ENCODE results near the gene FAM135A.

FAM135A gene

DNA sequence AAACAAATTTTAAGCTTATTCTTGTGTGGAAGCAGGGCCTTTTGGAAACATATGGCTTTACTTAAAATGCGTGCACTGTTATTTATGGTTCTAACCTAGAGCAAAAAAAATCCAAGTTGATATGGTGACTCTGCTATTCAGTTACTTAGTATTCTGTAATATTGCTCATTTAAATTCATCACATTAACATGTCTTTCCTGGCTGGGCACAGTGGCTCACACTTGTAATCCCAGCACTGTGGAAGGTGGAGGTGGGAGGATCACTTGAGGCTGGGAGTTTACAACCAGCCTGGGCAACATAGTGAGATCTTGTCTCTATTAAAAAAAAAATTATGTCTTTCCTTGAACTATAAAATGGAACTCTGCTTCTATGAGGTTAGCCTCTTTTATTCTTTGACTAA, 95.6 kb downstream of the FAM135A start:
- DNase-seq (ENCODE audit: low spot score), result no peak
- in situ Hi-C loops (cut with MboI; ENCODE audit: low sequenced_read_pairs, unreplicated experiment), result no loop called here
- TF ChIP-seq, protein P1, sequence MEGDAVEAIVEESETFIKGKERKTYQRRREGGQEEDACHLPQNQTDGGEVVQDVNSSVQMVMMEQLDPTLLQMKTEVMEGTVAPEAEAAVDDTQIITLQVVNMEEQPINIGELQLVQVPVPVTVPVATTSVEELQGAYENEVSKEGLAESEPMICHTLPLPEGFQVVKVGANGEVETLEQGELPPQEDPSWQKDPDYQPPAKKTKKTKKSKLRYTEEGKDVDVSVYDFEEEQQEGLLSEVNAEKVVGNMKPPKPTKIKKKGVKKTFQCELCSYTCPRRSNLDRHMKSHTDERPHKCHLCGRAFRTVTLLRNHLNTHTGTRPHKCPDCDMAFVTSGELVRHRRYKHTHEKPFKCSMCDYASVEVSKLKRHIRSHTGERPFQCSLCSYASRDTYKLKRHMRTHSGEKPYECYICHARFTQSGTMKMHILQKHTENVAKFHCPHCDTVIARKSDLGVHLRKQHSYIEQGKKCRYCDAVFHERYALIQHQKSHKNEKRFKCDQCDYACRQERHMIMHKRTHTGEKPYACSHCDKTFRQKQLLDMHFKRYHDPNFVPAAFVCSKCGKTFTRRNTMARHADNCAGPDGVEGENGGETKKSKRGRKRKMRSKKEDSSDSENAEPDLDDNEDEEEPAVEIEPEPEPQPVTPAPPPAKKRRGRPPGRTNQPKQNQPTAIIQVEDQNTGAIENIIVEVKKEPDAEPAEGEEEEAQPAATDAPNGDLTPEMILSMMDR (IDR thresholded peaks at IDR 0.05; ENCODE audit: borderline replicate concordance, control extremely low read depth, extremely low read depth, insufficient read depth, missing control alignments), result no peak

DNA sequence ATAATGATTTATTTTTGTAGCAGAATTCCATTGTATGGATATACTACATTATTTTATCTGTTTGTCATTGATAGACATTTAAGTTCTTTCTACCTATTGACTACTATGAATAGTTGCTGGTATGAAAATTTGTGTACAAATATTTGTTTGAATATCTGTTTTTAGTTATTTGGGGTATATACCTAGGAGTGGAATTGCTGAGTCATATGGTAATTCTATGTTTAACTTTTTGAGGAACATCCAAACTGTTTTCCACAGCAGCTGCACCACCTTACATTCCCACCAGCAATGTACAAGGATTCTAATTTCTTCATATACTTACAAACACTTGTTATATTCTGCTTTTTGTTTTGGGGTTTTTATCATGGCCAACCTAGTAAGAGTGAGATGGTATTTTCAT, 97.3 kb downstream of the FAM135A start:
- in situ Hi-C loops (cut with MboI; ENCODE audit: low sequenced_read_pairs, unreplicated experiment), result no loop called here
- TF ChIP-seq, protein P1 (IDR thresholded peaks at IDR 0.05; ENCODE audit: borderline replicate concordance, control extremely low read depth, extremely low read depth, insufficient read depth, missing control alignments), result no peak
- DNase-seq (ENCODE audit: low spot score), result no peak

DNA sequence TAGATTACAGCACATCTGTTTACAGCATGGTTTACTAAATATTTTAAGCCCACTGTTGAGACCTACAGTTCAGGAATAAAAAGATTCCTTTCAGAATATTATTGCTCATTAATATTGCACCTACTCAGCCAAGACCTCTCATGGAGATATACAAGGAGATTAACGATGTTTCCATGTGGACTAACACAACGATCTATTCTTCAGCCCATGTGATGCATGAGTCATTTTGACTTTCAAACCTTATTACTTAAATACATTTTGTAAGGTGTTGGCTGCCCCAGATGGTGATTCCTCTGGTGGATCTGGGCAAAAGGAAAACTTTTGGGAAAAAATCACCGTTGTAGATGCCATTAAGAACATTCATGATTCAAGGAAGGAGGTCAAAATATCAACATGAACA, 105.4 kb downstream of the FAM135A start:
- in situ Hi-C loops (cut with MboI; ENCODE audit: low sequenced_read_pairs, unreplicated experiment), result no loop called here
- TF ChIP-seq, protein P1 (IDR thresholded peaks at IDR 0.05; ENCODE audit: borderline replicate concordance, control extremely low read depth, extremely low read depth, insufficient read depth, missing control alignments), result no peak
- DNase-seq (ENCODE audit: low spot score), result no peak

DNA sequence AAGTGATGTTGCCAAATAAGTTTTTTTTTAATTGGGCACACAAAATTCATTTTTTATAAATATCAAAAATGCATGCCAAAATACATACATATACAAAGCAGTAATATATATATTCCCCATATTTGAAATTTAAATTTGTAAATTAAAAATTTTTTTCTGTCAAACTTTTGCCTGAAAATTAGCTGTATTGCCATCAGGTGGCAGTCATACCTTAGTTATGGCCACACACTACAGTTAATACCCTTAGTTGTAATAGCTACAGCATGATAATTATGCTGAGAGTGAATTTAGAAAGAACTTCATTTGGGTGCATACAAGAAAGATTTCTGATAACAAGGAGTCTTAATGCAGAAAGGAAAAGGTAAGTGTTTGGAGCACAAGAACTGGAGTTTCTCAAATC, 107.3 kb downstream of the FAM135A start:
- DNase-seq (ENCODE audit: low spot score), result peak; percentile 22
- in situ Hi-C loops (cut with MboI; ENCODE audit: low sequenced_read_pairs, unreplicated experiment), result no loop called here
- TF ChIP-seq, protein P1 (IDR thresholded peaks at IDR 0.05; ENCODE audit: borderline replicate concordance, control extremely low read depth, extremely low read depth, insufficient read depth, missing control alignments), result peak; percentile 33

GRCh38 chr6:70524721-70525286, 111.5 kb downstream of the FAM135A start:
- in situ Hi-C loops (cut with MboI; ENCODE audit: low sequenced_read_pairs, unreplicated experiment), result loop anchor here (25.0 kb wide), 1 partner anchor 362 kb away; no protein-coding TSS in a partner anchor
- DNase-seq (ENCODE audit: low spot score), result no peak
- TF ChIP-seq, protein P1 (IDR thresholded peaks at IDR 0.05; ENCODE audit: borderline replicate concordance, control extremely low read depth, extremely low read depth, insufficient read depth, missing control alignments), result no peak

DNA sequence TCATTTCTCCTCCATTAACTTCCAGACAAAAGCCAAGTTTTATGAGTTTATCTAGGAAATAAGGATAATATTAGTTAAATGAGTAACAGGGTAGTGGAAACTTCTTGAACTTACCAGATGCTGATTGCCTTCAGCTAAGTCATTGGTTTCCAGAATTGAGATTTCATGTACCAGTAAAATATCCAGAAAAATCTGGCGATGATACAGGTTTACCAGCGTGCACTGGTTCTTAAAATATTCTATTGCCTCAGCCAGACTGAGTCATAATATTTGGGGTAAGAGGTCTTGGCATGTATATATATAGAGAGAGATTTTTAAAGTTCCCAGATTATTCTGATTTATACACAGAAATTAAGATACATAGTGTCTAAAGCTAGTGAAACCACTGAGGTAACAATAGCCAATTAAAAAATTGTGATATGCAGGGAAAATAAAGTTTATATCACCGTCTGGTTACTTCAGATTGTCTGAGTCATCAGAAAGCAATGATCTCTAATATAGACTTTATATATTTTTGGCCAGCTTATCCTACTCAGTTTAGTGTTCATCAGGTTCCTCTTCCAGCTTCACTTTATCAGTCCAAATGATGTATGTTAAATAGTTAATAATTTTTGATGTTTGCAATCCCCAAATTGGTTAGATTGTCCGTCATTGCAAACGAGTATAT, 113.9 kb downstream of the FAM135A start:
- in situ Hi-C loops (cut with MboI; ENCODE audit: low sequenced_read_pairs, unreplicated experiment), result loop anchor here (25.0 kb wide), 1 partner anchor 360 kb away; no protein-coding TSS in a partner anchor
- no peak for DNase-seq (ENCODE audit: low spot score)
- TF ChIP-seq, protein P1 (IDR thresholded peaks at IDR 0.05; ENCODE audit: borderline replicate concordance, control extremely low read depth, extremely low read depth, insufficient read depth, missing control alignments), result no peak
